Neural cell (in vitro differentiated cells): ENCODE results near the gene DENND2A.

ENCODE experiments used
- CTCF ChIP-seq: fragments of 450-650 bp; IDR thresholded peaks from 2 replicates; pipeline ENCODE4 v1.5.1; 2014; ENCODE audit warnings: antibody characterized with exemption, mild to moderate bottlenecking, moderate library complexity; ENCODE audit not compliant: poor library complexity, severe bottlenecking
- REST ChIP-seq: IDR thresholded peaks from 2 replicates; pipeline ENCODE4 v1.6.1; 2012; ENCODE audit warnings: borderline replicate concordance
- TAF1 ChIP-seq: IDR thresholded peaks from 2 replicates; pipeline ENCODE4 v1.6.1; 2012; ENCODE audit warnings: low read depth

GRCh38 chr7:140607441-140607989 lies 33.1 kb downstream of the DENND2A start:
- TF ChIP-seq CTCF (no peak), REST (no peak), TAF1 (no peak)
